Erythroblast (primary cell): ENCODE data around the gene TXNDC16.
A peak's percentile ranks its signal among the peaks of the same experiment; 100 is the strongest.

Experiments
- DNase-seq, 2 experiments: peaks; one replicate each; lab custom pipeline; 2025; lab: John Stamatoyannopoulos, UW
- GATA1 ChIP-seq: IDR thresholded peaks from 2 replicates; pipeline ENCODE4 v1.6.1; 2011; ENCODE audit warnings: low read depth, mild to moderate bottlenecking, control low read depth, low read length, moderate library complexity
- POLR2A ChIP-seq: IDR thresholded peaks from 2 replicates; pipeline ENCODE4 v1.6.1; 2011; ENCODE audit warnings: mild to moderate bottlenecking, low read length

The TXNDC16 gene

DNA sequence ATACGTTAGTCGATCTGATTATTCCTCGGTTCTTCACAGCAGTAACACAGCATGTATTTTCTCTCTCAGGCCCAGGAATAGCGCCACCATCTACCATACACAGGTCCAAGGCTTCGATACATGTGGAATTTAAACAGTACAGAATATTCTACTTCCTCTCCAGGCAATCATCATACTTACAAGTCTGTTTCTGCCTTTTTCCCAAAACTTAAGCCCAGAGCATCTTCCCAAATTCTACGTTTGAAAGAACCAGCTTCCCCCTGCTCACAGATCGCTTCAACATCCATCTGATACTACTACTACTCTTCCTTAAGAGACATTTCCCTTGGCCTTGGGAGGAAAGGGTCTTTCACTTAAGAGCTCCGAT, 626 bp downstream of the TXNDC16 start:
- TF ChIP-seq GATA1 (no peak), POLR2A (no peak)
- peak; percentile 70 to 81 for DNase-seq

DNA sequence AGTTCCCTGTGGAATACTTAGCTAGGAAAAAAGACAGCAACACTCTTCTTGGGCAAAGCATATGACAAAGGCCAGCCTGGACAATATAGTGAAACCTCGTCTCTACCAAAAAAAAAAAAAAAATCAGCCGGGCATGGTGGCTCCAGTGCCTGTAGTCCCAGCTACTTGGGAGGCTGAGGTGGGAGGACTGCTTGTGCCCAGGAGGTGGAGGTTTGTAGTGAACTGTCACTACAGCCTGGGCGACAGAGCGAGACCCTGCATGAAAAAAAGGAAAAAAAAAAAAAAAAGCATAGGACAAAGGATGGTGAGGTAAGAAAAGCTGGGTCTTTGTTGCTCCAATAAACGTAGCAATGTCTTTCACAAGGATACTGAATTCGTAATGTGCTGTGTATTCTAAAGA, 1.1 kb downstream of the TXNDC16 start:
- DNase-seq = peak in 1 of 2 experiments; percentile 32

DNA sequence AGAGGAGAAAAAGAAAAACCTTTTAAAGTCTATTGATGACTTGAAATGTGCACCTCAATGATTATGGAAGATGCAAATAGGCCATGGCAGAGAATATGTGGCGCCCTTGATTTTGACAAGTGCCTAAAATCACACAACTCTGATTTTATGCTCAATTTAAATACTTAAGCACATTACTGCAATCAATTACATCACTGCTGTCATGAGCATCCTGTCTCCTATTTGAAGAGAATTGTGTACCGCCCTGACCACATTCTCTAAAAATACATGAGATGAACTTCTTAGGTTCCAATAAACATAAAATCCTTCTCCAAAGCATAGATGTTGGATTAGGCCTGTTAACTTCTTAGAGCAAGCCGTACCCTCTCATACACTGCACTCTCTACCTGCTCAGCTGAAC, 1.6 kb downstream of the TXNDC16 start:
- no peak for TF ChIP-seq POLR2A
- no peak for TF ChIP-seq GATA1
- peak in 1 of 2 experiments; percentile 25 for DNase-seq

More for the DNA sequence above, 1.1 kb downstream of the TXNDC16 start:
- TF ChIP-seq POLR2A (no peak), GATA1 (no peak)

DNA sequence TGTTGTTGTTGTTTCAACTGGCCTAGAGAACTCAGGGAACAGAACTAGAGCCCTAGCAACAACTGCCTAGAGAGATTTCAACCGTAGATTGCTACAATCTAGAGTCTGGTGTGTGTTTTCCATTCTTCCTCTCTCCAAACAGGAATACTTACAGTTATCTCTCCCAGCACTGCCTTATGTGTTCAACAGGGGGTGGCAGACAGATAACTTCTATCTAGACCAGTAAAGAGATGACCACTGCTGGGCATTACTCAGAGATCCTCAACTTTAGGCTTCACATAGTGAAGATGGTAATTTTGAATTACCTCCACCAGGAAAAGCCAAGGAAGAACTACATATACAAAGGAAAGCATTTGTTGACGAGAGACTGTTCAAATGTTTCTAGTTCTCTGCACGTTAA, 4.8 kb downstream of the TXNDC16 start:
- TF ChIP-seq GATA1 = no peak
- DNase-seq = peak; percentile 43 to 61

DNA sequence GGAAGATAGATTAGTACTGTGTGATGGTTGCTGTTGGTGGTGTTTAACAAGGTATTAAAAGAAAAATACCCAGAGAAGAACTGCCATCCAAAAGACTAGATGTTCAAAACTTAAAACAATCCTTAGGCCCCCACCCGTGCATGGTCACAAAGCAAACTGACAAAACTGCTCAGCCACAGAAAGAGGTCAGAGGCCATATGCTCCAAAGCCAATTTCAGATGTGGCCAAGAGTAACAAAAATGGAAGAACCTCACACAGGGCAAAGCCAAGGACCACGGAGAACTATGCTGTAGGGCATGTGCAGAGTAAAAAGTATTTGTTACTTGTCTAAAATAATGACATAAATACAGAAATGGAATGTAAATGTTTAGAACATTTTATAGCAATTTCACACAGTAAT, 5.3 kb downstream of the TXNDC16 start:
- no peak for TF ChIP-seq GATA1
- no peak for TF ChIP-seq POLR2A
- DNase-seq = peak; percentile 26

DNA sequence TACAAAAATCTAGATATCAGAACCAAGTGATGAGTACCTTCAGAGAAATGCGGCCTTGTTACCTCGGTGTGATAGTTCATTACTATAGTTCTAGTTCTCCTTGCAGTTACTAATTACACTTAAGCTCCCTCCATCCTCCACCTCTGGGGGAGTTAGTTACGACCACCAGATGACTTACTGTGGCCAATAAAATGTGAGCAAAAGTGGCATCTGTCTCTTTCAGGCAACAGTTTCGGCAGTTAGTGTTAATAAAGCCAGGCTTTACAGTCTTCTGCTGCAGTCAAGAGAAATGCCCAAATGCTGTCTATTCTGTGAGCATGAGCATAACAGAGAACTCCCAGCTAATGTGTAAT, 6.0 kb downstream of the TXNDC16 start:
- TF ChIP-seq GATA1 (no peak), POLR2A (no peak)
- peak; percentile 18 to 28 for DNase-seq

DNA sequence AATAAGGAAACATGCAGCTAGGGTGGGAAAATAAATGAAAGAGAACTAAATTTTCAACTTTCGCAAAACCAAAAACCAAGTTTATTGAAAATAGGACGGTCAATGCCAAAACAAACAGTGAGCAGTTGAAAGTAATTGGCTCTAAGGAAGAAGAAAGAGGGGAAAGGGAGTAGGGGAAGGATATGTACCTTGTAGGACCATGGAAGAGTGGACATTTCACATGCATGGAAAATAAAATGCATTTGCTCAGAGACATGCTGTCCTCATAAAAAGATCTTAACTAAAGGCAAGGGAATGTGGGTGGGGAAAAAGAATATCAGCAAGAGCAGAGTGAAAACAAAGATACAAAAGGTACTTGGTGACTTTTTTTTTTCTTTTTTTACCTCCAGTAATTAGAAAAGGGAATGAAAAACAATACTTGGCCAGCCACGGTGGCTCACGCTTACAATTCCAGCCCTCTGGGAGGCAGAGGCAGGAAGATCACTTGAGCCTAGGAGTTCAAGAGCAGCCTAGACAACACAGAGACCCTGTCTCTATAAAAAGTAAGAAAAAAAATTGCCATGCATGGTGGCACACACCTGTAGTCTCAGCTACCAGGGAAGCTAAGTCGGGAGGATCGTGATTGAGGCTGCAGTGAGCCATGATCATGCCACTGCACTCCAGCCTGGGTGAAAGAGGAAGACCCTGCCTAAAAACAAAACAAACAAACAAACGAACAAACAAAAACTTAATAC, 6.6 kb downstream of the TXNDC16 start:
- TF ChIP-seq GATA1 = no peak
- TF ChIP-seq POLR2A = no peak
- no peak for DNase-seq

DNA sequence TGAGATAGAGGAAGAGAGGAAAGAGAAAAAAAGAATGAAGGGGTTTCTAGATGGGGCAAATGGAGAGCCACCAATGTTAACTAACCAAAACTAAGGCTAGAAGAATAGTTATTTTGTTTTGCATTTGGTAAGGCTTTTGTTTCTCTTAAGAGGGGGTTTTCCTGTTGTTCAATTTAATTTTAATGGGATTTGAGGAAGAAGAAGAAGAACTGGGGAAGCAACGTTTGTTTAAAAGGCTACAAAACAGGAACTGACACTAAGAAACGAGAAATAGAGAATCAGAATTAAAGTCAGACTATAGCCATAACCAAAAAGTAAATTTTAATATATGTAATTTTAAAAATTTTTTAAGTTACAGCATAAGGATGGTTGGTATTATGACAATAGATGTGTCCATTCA, 13.7 kb downstream of the TXNDC16 start:
- TF ChIP-seq GATA1 (no peak), POLR2A (no peak)
- no peak for DNase-seq

DNA sequence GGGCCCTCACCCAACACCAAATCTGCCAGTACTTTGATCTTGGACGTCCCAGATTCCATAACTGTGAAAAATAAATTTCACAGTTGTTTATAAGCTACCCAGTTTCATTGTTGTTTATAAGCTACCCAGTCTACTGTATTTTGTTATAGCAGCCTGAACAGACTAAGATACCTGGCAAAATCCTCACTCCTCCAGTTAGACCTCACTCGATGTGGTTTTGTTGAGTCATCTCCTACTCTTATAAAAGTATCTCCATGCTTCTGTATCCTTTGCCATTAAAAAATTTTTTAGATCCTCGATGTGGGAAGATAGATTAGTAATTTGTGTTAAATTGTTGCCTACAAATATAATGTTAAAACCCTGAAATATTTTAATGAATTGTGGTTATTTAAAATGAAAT, 16.0 kb downstream of the TXNDC16 start:
- no peak for DNase-seq

DNA sequence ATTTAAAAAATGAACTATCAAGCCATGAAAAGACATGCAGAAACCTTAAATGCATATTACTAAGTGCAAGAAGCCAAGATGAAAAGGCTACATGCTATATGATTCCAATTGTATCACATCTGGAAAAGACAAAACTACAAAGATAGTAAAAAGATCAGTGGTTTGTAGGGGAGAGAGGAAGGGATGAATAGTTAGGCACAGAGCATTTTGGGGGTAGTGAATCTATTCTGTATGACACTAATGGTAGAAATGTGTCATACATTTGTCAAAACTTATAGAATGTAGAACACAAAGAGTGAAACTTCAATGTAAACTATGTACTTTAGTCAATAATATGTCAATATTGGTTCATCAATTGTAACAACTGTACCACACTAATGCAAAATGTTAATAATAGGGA, 20.8 kb downstream of the TXNDC16 start:
- TF ChIP-seq POLR2A = no peak
- no peak for TF ChIP-seq GATA1
- DNase-seq = no peak

More for the DNA sequence above, 16.0 kb downstream of the TXNDC16 start:
- TF ChIP-seq GATA1 (no peak), POLR2A (no peak)

DNA sequence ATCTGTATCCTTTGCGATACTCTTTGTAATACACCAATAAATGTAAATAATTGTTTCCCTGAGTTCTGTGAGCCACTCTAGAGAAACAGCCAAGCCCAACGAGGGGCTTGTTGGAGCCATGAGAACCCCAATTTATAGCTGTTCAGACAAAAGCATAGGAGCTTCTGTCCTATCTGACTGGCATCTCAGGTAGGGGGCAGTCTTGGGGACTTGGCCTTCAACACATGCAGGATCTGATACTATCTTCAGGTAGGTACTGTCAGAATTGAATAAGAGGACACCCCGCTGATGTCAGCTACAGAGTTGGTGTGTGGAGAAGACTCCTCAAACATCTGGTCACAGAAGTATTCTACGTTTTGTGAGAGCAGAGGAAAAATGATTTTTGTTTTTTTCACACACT, 25.3 kb downstream of the TXNDC16 start:
- no peak for DNase-seq
- TF ChIP-seq POLR2A (no peak), GATA1 (no peak)

DNA sequence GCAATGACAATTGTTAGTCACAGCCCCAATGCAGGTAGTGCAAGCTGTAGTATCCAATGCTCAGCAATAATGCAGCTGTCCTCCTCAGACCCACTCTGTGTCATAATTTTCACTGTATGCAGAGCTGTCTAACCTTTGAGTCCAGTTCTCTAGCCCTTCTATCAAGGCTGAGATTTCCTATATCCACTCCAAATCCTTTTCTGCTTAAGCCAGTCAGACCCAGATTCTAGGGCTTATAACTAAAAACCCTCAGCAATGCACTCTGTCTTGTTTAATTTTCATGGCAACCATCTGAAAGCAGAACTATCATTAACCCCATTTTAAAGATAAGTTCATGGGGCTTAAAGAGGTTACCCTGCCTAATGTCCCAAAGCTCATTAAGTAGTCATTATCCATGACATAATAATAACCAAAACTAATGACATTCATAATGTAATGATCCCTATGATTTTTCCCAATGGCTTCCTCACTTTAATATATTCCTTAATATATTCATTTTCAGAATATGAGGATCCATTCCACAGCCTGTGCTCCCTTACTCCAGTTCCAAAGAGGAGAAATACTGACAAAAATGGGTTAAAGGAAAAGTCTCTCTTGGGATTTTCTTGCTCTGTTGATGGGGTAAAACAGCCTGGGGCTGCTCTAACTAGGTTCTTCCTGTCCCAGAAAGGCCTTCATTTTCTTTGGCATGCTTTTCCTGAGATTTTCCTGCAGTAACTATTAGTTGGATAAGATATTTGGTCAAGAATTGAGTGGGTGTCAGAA, 29.5 kb downstream of the TXNDC16 start:
- TF ChIP-seq GATA1 = no peak
- TF ChIP-seq POLR2A = no peak
- DNase-seq = no peak

DNA sequence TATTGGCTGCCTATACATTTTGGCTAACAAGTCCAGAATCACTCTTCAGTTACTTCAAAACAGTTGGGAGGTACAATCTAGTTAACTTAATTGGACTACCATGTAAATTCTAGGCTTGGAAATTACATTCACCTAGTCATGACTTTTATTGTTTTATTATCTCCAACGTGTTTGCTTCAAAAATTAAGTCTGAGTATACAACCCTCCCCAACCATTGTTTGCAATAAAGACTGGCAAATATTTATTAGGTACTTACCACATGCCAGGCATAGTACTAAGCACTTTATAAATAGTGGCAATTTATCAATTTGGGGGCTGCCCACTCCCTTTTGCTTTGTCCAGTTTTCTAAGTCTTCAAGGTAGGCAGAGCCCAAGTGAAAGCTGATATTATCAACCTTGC, 30.3 kb downstream of the TXNDC16 start:
- TF ChIP-seq GATA1 (no peak), POLR2A (no peak)
- DNase-seq = no peak

DNA sequence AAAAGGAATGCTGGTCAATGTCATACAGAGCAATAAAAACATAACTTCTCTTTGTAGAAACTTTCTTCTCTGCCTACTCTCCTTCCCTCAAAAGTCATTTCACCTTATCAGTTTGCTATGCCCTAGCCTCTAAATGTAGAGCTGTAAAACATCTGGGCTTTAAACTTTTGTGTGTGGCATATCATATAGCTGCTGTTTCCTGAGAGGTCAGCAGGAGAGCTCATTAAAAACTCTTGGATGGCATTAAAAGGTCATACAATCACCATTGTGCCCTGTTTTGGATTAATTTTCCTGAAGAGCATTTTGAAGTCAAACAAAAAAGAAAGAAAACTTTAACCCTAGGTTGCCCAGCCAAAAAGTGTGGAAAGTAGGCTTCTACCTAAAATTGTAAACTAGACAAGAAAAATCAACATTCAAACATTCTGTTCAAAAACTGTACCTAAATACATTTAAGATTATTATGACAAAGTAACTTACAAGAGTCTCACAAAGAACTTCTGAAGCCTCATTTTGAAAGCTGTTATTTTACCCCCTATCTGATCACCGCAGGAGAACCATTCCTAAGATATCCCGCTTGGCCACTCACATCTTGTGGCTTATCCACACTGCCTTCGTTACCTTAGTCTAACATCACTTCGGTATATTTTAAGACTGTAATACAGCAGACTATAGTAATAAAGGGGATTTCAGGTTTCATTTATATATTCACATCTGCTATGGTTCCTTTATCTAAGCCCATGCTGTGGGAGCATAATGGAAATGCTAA, 38.1 kb downstream of the TXNDC16 start:
- no peak for DNase-seq
- no peak for TF ChIP-seq GATA1
- no peak for TF ChIP-seq POLR2A
